ENCODE data around the gene EFCAB6. TPM values are rescaled to one million over a fixed set of nuclear protein-coding genes. Genes with fewer than 3 reads are reported as not detected.

The EFCAB6 gene
- polyA plus RNA-seq, 2 of the 4 experiments (the other 2 are of a cell fraction), result 0.46 to 1.2 TPM

GRCh38 chr22:43850529-43850928 is 38.4 kb upstream of the EFCAB6 start:
- CTCF ChIA-PET, result interaction anchor here (1.2 to 1.5 kb wide), 2 partner anchors 24 to 50 kb away, joined by 3 to 4 read pairs; no protein-coding TSS in a partner anchor
- Histone ChIP-seq H3K4me2 (no peak overlapping the region), H3K4me1 (no peaks in the 10 kb centered on the region), H3K9me3 (no peaks in the 10 kb centered on the region), H3K4me3 (no peak overlapping the region), H3K27ac (no peak overlapping the region)
- no peak for DNase-seq (ENCODE audit: low read depth in 1 of 2, low spot score in 1 of 2)
- no peak for TF ChIP-seq HOXB13 (CRISPR knock-in tag; IDR thresholded peaks at IDR 0.05; ENCODE audit: low read depth)
- no peak for TF ChIP-seq PBX3 (IDR thresholded peaks at IDR 0.05)
- TF ChIP-seq BHLHE40 (IDR thresholded peaks at IDR 0.05; ENCODE audit: low read depth, low read length), result no peak
- no peak for TF ChIP-seq EP300 (IDR thresholded peaks at IDR 0.05)
- TF ChIP-seq MAZ (IDR thresholded peaks at IDR 0.05; ENCODE audit: borderline replicate concordance, low read depth, low read length), result no peak
- no peak for TF ChIP-seq KDM5A (IDR thresholded peaks at IDR 0.05)
- TF ChIP-seq ESRRA (IDR thresholded peaks at IDR 0.05; ENCODE audit: borderline replicate concordance, low read length), result no peak
- TF ChIP-seq HES2 (IDR thresholded peaks at IDR 0.05), result no peak
- no peak for TF ChIP-seq MAFK (IDR thresholded peaks at IDR 0.05; ENCODE audit: partially characterized antibody)
- no peak for TF ChIP-seq ZC3H11A (IDR thresholded peaks at IDR 0.05)
- TF ChIP-seq EHMT2 (IDR thresholded peaks at IDR 0.05; ENCODE audit: low read depth), result no peak
- TF ChIP-seq RFX5 (IDR thresholded peaks at IDR 0.05), result no peak
- TF ChIP-seq, protein P1, sequence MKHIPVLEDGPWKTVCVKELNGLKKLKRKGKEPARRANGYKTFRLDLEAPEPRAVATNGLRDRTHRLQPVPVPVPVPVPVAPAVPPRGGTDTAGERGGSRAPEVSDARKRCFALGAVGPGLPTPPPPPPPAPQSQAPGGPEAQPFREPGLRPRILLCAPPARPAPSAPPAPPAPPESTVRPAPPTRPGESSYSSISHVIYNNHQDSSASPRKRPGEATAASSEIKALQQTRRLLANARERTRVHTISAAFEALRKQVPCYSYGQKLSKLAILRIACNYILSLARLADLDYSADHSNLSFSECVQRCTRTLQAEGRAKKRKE (CRISPR knock-in tag; IDR thresholded peaks at IDR 0.05; ENCODE audit: low read depth), result no peak
- TF ChIP-seq JUNB (IDR thresholded peaks at IDR 0.05), result no peak
- TF ChIP-seq TFCP2L1 (CRISPR knock-in tag; IDR thresholded peaks at IDR 0.05), result no peak
- TF ChIP-seq HOXB5 (CRISPR knock-in tag; IDR thresholded peaks at IDR 0.05), result no peak
- no peak for TF ChIP-seq NR3C1 (IDR thresholded peaks at IDR 0.05)
- no peak for ATAC-seq
- POLR2A ChIA-PET, result no interaction called here
- no peak for FAIRE-seq
- 35% methylated on average over 10 of the region's 12 CpGs for WGBS (ENCODE audit: missing lambda C conversion rate)

DNA sequence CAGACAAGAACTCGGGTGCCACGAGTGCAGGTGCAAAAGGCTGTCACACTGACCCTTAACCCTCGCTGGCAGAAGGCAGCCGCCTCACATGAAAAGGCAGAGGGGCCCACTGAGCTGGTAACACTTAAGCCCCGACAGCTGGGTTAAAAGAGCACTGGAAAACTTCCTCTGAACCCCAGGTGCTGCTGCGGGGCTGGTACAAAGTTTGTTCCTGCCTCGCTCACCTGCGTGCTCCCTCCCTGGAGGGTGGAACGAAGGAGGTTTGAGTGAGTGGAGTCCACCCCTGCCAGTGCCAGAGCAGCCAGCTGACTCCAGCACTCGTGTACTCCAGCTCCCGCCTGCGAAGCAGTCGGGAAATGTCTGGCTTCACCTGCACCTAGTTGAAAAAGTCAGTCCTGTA is 37.6 kb upstream of the EFCAB6 start:
- Histone ChIP-seq H3K9me3 (no peaks in the 10 kb centered on the region), H3K27ac (no peak overlapping the region), H3K4me2 (no peak overlapping the region), H3K4me3 (no peak overlapping the region), H3K4me1 (no peaks in the 10 kb centered on the region)
- POLR2A ChIA-PET, result no interaction called here
- CTCF ChIA-PET, result interaction anchor here (1.5 kb wide), 1 partner anchor 23 kb away, joined by 4 read pairs; no protein-coding TSS in a partner anchor
- ATAC-seq (no peak), DNase-seq (ENCODE audit: low read depth in 1 of 2, low spot score in 1 of 2) (no peak), FAIRE-seq (no peak)
- 50% methylated on average over 10 of the region's 13 CpGs for WGBS (ENCODE audit: missing lambda C conversion rate)
- TF ChIP-seq SMC3 (IDR thresholded peaks at IDR 0.05) (no peak), CHD2 (IDR thresholded peaks at IDR 0.05; ENCODE audit: low read length, partially characterized antibody) (no peak), CHD4 (IDR thresholded peaks at IDR 0.05; ENCODE audit: borderline replicate concordance) (no peak), JUNB (IDR thresholded peaks at IDR 0.05) (no peak), HEYL (CRISPR knock-in tag; IDR thresholded peaks at IDR 0.05) (no peak), SREBF2 (IDR thresholded peaks at IDR 0.05) (no peak), BHLHE40 (IDR thresholded peaks at IDR 0.05; ENCODE audit: low read depth, low read length) (no peak), GATA3 (IDR thresholded peaks at IDR 0.05; ENCODE audit: borderline replicate concordance) (no peak), CBX2 (IDR thresholded peaks at IDR 0.05; ENCODE audit: borderline replicate concordance, low read depth) (no peak), BCL3 (IDR thresholded peaks at IDR 0.05) (no peak), ESRRA (IDR thresholded peaks at IDR 0.05; ENCODE audit: borderline replicate concordance, low read length) (no peak), RFX5 (IDR thresholded peaks at IDR 0.05) (no peak), NFE2L2 (conservative IDR thresholded peaks at IDR 0.05; ENCODE audit: low read length) (no peak), JUN (IDR thresholded peaks at IDR 0.05) (no peak), REST (IDR thresholded peaks at IDR 0.05) (no peak)
- TF ChIP-seq, protein P2, sequence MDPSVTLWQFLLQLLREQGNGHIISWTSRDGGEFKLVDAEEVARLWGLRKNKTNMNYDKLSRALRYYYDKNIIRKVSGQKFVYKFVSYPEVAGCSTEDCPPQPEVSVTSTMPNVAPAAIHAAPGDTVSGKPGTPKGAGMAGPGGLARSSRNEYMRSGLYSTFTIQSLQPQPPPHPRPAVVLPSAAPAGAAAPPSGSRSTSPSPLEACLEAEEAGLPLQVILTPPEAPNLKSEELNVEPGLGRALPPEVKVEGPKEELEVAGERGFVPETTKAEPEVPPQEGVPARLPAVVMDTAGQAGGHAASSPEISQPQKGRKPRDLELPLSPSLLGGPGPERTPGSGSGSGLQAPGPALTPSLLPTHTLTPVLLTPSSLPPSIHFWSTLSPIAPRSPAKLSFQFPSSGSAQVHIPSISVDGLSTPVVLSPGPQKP (IDR thresholded peaks at IDR 0.05; ENCODE audit: low read depth, low read length), result no peak
